Mucosa of rectum (tissue), 2 donors: ENCODE data around the gene MTHFD1L.
"Not testable (repeated sequence)": the region's sequence is repeated elsewhere in the genome, so short reads cannot be mapped to it uniquely, and the experiment has no call there.

Experiments
- H3K27ac ChIP-seq, 2 donors: one replicate each; pipeline ENCODE4 v1.7.0; 2013; ENCODE audit warnings: inconsistent platforms in 2 of 2, low read depth in 2 of 2, low read length in 2 of 2
- H3K27me3 ChIP-seq, 2 donors: one replicate each; pipeline ENCODE4 v1.7.0; 2013; ENCODE audit warnings: low read length in 2 of 2; ENCODE audit not compliant: control insufficient read depth in 2 of 2, insufficient read depth in 2 of 2
- H3K36me3 ChIP-seq, 2 donors: one replicate each; pipeline ENCODE4 v1.7.0; 2013; ENCODE audit warnings: low read length in 2 of 2; ENCODE audit not compliant: control insufficient read depth in 2 of 2, insufficient read depth in 2 of 2
- H3K4me1 ChIP-seq, 2 donors: one replicate each; pipeline ENCODE4 v1.7.0; 2013; ENCODE audit warnings: low read length in 2 of 2, mild to moderate bottlenecking in 1 of 2; ENCODE audit not compliant: control insufficient read depth in 2 of 2, insufficient read depth in 2 of 2
- H3K4me3 ChIP-seq, 2 donors: one replicate each; pipeline ENCODE4 v1.7.0; 2013; ENCODE audit warnings: low read length in 2 of 2
- H3K9ac ChIP-seq, 2 donors: one replicate each; pipeline ENCODE4 v1.7.0; 2013; ENCODE audit warnings: low read length in 2 of 2, low read depth in 1 of 2, mild to moderate bottlenecking in 1 of 2
- H3K9me3 ChIP-seq, 2 donors: one replicate each; pipeline ENCODE4 v1.7.0; 2013; ENCODE audit warnings: low read length in 2 of 2; ENCODE audit not compliant: control insufficient read depth in 2 of 2
- donor health status: healthy.
- donor health status: Normal muscosa, but diverticular disease.

MTHFD1L gene

DNA sequence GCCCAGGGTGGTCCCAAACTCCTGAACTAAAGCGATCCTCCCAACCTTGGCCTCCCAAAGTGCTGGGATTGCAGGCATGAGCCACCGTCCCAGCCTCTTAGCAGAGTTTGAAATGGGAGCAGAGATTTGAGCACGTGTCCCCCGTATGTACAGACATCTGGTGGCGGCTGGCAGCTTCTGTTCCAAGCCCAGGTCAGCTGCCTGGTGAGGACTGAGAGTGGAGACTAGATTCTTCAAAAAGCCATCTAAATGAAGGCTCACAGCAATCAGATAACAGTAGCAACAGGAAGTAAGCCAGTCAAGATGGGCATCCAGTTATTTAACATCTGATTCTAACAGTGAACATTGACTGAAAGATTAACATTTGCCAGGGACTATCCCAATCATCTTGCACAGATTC lies 246.2 kb downstream of the MTHFD1L start:
- Histone ChIP-seq H3K27me3 (no peaks in the 10 kb centered on the region), H3K4me3 (no peak overlapping the region), H3K9me3 (no peaks in the 10 kb centered on the region), H3K36me3 (no peaks in the 10 kb centered on the region), H3K4me1 (no peaks in the 10 kb centered on the region), H3K9ac (no peak overlapping the region), H3K27ac (no peak overlapping the region)

DNA sequence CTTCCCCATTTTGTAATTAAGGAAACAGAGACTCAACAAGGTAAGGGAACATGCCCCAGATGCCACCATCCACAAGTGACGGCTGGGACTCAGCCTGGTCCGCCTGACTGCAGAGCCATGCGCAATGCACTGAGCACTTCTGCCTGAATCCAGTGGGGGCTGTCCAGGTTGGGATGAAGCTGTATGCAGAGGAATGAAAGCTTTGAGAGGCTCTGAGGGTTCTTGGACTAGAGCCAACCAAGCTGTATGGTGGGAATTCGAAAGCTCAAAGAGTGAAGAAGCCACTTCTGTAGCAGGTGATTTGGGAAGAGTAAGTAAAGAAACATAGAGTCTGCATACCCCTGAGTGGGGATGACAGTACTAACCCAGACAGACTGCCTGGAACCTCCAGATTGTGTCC lies 246.6 kb downstream of the MTHFD1L start:
- Histone ChIP-seq H3K36me3 (no peaks in the 10 kb centered on the region), H3K4me1 (no peaks in the 10 kb centered on the region), H3K27me3 (no peaks in the 10 kb centered on the region), H3K9ac (no peak overlapping the region), H3K4me3 (no peak overlapping the region), H3K9me3 (no peaks in the 10 kb centered on the region), H3K27ac (no peak overlapping the region)

DNA sequence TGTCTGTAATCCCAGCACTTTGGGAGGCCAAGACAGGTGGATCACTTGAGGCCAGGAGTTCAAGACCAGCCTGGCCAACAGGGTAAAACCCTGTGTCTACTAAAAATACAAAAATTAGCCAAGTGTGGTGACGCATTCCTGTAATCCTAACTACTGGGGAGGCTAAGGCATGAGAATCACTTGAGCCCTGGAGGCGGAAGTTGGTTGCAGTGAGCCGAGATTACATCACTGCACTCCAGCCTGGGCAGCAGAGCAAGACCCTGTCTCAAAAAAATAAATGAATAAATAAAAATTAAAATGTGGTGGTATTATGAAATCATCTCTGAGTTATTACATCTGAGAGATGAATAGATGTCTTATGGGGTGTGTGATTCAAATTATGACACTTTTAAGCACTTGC lies 247.4 kb downstream of the MTHFD1L start:
- H3K27me3 ChIP-seq, H3K9ac ChIP-seq, H3K4me1 ChIP-seq, H3K36me3 ChIP-seq, H3K4me3 ChIP-seq, H3K9me3 ChIP-seq, H3K27ac ChIP-seq: not testable (repeated sequence)

DNA sequence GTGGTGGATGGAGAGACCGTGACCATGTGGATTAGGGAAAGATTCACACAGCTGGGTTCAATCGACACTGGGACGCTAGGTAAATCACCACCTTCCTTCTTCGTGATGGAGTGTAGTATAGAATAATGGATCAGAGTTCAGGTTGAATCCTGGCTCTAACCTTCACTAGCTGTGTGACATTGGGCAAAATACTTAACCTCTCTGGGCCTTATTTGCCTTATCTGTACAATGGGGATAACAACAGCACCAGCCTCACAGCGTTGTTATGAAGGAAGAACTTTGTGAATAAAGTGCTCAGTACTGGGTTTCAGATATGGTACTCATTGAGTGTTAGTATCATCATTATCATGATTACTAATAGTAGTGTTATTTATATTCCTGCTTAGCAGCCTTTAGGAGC lies 248.1 kb downstream of the MTHFD1L start:
- Histone ChIP-seq H3K4me1 (no peaks in the 10 kb centered on the region), H3K9ac (no peak overlapping the region), H3K4me3 (no peak overlapping the region), H3K9me3 (no peaks in the 10 kb centered on the region), H3K27ac (no peak overlapping the region), H3K27me3 (no peaks in the 10 kb centered on the region), H3K36me3 (no peaks in the 10 kb centered on the region)

DNA sequence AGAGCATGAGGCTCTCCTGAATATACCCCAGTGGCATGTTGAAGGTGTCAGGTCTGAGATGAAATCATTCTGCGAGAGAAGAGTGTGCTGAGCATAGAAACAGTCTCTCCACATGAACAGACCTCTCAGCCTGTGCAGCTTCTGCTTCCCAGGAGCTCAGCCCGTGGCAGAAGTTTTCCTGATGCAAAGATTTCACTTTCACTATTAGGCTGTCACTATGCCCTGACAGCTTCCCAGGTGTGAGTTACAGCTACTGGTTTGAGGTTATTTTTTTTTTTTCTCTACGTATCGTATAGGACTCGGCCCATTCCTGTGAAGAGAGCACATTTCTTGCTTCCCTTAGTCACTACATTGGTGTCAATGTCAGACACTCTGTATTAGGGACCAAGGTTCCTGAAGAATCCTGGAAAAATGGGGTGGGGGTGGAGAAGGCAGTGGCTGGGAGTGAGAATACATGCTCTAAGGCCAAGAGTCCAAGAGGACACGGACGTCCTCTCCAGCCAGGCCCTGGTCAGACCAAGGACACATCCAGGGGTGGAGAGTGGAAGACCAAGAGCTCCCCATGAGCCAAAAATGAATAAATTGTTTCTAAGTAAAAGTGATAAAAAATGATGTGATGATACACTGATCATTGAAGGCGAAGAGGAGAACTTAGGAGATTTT lies 253.1 kb downstream of the MTHFD1L start:
- no peak overlapping the region for H3K4me3 ChIP-seq
- H3K9ac ChIP-seq: peak overlapping the region in 1 of 2 donors; percentile 3
- no peaks in the 10 kb centered on the region for H3K36me3 ChIP-seq
- no peaks in the 10 kb centered on the region for H3K27me3 ChIP-seq
- H3K27ac ChIP-seq: no peak overlapping the region
- no peaks in the 10 kb centered on the region for H3K9me3 ChIP-seq
- H3K4me1 ChIP-seq: no peaks in the 10 kb centered on the region

DNA sequence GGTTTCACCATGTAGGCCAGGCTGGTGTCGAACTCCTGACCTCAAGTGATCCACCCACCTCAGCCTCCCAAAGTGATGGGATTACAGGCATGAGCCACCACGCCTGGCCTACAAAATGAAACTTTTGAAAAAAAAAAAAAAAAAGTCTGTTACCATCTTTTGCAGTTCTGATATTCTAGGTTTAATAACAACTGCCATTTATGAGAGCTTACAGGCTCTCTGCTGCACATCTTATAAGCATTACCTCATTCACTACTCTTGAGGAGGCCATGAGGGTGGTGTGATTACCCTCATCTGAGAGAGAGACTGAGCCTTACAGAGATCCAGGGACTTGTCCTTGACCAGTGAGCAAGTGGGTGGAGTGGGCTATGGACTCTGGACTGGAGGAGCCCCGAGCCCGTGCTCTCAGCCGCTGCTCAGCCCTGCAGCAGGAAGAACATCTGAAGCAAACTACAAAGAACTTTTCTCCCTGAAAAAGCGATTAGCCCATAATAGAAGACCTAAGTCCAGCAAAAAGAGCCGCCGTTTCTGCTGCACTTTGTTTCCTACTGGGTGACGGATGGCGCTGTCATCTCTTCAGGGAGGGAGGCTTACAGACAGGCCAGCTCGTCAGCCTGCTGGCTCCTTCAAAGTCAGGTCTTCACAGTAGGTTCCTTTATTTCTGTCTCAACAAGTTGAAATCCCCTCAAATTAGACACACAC lies 254.5 kb downstream of the MTHFD1L start:
- H3K27ac ChIP-seq: no peak overlapping the region
- H3K4me1 ChIP-seq: no peaks in the 10 kb centered on the region
- H3K36me3 ChIP-seq: no peaks in the 10 kb centered on the region
- no peak overlapping the region for H3K9ac ChIP-seq
- H3K9me3 ChIP-seq: no peaks in the 10 kb centered on the region
- H3K4me3 ChIP-seq: no peak overlapping the region
- H3K27me3 ChIP-seq: no peaks in the 10 kb centered on the region

DNA sequence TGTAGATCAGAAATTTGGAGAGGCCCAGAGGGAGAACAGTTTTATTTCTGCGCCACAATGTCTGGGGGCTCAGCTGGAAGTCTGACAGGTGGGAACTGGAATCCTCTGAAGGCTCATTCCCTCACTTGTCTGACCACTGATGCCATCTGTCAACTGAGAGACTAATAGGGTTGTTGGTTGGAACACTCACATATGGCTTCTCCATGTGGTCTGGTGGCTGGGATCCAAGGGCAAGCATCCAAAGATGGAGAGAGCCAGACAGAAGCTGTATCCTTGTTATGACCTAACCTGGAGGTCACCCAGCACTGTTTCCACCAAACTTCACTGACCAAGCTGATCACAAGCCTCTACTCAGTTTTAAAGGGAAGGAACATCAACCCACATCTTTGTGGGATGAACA lies 256.4 kb downstream of the MTHFD1L start:
- Histone ChIP-seq H3K9ac (no peak overlapping the region), H3K4me1 (peaks cover 0 to 7% of the 10 kb centered on the region in 2 donors), H3K9me3 (no peaks in the 10 kb centered on the region), H3K27me3 (no peaks in the 10 kb centered on the region), H3K27ac (no peak overlapping the region), H3K36me3 (no peaks in the 10 kb centered on the region), H3K4me3 (no peak overlapping the region)

DNA sequence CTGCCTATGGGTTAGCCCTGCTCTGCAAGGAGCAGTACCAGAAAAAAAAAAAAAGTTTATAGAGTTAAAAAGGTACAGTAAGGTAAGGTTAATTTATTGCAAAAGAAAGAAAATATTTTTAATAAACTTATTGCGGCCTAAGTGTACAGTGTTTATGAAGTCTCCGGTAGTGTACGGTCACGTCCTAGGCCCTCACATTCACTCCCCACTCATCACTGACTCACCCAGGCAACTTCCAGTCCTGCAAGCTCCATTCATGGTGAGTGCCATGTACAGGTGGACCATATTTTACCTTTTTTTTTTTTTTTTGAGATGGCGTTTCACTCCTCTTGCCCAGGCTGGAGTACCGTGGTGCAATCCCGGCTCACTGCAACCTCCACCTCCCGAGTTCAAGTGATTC lies 258.1 kb downstream of the MTHFD1L start:
- H3K9ac ChIP-seq, H3K4me3 ChIP-seq, H3K9me3 ChIP-seq, H3K27me3 ChIP-seq, H3K36me3 ChIP-seq, H3K27ac ChIP-seq, H3K4me1 ChIP-seq: not testable (repeated sequence)

DNA sequence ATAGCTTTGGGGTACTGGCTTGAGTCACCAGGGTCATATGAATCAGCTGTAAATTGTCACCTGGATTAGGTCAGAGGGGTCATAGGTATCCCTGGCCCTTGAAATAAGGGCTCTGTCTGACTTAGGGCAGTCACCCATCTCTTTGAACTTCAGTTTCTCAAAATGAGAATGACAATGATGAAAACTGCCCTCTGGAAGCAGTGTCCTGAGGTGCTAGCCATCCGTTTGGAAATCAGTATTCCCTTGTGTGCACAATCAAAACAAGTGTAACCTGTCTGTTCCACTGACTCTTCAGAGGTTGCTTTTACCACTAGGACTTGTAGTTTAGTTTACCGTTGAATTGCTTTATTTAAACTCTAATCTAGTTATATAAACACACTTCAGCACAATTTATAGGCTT lies 259.7 kb downstream of the MTHFD1L start:
- not testable (repeated sequence) for H3K9ac ChIP-seq, H3K4me3 ChIP-seq, H3K9me3 ChIP-seq, H3K4me1 ChIP-seq, H3K27ac ChIP-seq, H3K36me3 ChIP-seq, H3K27me3 ChIP-seq

DNA sequence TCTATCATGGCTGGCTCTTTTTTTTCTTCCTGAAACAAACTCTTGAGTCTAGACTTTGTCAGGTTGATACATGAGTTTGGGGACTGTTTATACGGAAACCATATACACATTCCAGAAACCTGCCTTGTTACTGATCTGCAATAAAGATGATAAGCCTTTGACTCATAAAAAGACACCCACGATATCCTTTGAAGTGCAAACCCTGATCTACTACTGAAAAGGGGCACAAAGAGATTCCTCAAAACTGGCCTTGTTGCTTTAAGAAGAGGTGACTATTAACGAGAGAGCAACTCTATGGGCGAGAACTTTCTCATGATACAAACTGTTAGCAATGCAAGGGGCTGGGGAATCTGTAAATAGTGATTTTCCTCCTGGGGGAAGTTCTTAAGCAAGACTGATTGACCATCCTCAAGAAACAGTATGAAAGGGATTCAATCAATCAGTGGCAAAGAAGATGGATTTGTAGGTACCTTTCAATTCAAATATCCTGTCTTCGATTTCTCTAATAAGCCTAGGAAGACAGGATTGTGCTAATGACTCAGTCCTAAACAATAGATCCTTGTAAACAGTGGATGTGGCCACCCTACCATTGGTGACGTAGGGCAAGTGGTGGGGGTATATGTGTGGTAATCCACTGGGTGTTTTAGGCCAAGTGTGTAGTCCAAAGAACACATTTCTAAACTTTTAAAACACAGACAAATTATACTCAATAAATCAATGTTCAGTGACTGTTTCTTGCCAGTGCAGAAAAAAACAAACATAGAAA lies 260.3 kb downstream of the MTHFD1L start:
- H3K36me3 ChIP-seq, H3K27ac ChIP-seq, H3K27me3 ChIP-seq, H3K4me1 ChIP-seq, H3K4me3 ChIP-seq, H3K9me3 ChIP-seq, H3K9ac ChIP-seq: not testable (repeated sequence)
